ENCODE data around the gene FUZ.

The FUZ gene

DNA sequence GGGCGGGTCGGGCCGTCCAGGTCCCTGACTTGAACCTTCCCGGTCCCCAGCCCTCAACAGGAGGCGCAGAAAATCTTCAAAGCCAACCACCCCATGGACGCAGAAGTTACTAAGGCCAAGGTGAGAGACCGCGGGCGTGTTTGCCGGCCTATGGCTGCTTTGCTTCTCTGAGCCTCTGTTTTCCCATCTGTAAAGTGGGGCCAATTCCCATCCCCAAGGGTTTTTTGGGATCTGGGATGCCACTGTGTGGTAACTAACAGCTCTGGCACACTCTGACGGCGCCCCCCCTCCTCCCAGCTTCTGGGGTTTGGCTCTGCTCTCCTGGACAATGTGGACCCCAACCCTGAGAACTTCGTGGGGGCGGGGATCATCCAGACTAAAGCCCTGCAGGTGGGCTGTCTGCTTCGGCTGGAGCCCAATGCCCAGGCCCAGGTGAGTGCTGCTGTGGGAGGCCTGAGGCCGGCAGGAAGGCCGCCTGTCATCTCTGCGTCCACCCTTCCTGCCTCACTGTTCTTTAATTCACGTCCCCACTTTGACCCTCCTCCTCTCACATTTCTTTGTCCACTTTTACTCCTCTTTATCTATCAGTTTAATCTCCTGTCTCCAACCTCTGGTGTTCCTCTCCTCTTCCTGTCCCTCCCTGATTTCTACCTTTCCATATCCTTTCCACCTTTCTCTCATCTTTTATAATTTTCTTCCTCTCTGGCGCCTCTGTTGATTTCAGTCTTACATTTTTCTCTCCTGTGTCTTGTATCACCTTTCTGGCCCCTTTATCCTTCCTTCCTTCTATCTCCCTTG, 7.1 kb downstream of the FUZ start:
- no peak for DNase-seq

- no peak for DNase-seq
These were observed 9.6 kb downstream of the FUZ start for GRCh38 chr19:49803529-49803856.

- no peak for DNase-seq
These were observed 10.1 kb downstream of the FUZ start for GRCh38 chr19:49802836-49803528.

GRCh38 chr19:49801966-49802661, 11.0 kb downstream of the FUZ start:
- DNase-seq: peak in 1 of 2 experiments; percentile 84

GRCh38 chr19:49801401-49801888, 11.6 kb downstream of the FUZ start:
- DNase-seq: no peak

GRCh38 chr19:49800771-49801170, 12.3 kb downstream of the FUZ start:
- DNase-seq: no peak

DNA sequence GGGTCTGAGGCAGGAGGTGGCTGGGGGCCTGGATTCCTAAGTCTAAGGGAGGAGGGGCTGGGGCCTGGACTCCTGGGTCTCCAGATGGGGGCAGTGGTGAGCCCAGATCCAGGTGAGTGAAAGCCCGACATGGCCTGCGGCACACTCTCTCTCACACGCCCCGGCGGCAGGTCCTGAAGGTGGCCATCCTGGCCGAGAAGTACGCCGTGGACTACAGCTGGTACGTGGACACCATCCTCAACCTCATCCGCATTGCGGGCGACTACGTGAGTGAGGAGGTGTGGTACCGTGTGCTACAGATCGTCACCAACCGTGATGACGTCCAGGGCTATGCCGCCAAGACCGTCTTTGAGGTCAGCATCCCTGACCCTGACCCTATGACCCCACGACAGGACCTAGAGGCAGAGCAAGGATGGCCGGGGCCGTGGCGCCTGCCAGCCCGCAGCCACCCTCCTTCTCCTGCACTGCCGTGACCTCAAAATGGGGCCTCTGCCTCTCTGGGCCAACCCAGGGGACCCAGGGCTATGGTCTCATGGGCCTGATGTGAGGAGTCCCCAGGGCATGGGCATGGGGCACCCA, 13.2 kb downstream of the FUZ start:
- no peak for DNase-seq

GRCh38 chr19:49799271-49799797, 13.8 kb downstream of the FUZ start:
- DNase-seq: no peak

GRCh38 chr19:49798574-49798973, 14.5 kb downstream of the FUZ start:
- DNase-seq: no peak

- no peak for DNase-seq
These were observed 17.5 kb downstream of the FUZ start for GRCh38 chr19:49795615-49796014.

DNA sequence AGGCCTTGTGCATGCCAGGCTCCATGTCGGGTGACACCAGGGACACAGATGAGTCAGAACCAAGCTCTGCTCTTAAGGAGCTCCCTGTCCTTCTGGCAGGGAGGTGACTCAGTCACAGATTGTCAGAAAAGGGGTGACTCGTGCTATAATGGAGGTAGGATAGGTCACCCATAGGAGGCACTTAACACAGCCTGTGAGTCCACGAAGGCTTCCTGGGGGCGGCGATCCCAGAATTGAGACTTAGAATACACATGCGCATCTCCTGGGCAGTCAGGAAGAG, 19.6 kb downstream of the FUZ start:
- DNase-seq: no peak

- no peak for DNase-seq
These were observed 20.1 kb downstream of the FUZ start for GRCh38 chr19:49792829-49793560.

- no peak for DNase-seq
These were observed 21.2 kb downstream of the FUZ start for GRCh38 chr19:49791776-49792445.

GRCh38 chr19:49790866-49791265, 22.2 kb downstream of the FUZ start:
- DNase-seq: no peak

- DNase-seq: no peak
These were observed 24.2 kb downstream of the FUZ start for GRCh38 chr19:49788857-49789256.

DNA sequence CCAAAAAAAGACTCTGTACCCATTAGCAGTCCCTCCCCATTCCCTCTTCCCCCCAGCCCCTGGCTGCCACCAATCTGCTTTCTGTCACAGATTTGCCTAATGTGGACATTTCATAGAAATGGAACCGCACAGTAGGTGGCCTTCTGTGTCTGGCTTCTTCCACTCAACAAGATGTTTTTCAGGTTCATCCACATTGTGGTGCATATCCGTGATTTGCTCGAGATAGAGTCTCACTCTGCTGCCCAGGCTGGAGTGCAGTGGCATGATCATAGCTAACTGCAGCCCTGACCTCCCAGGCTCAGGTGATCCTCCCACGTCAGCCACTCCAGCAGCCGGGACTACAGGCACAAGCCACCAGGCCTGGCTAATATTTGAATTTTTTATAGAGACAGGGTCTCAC, 25.3 kb downstream of the FUZ start:
- DNase-seq: no peak

GRCh38 chr19:49786376-49786820, 26.7 kb downstream of the FUZ start:
- DNase-seq: no peak

- no peak for DNase-seq
These were observed 30.6 kb downstream of the FUZ start for GRCh38 chr19:49782515-49782914.

GRCh38 chr19:49781394-49781793, 31.7 kb downstream of the FUZ start:
- DNase-seq: no peak

GRCh38 chr19:49780861-49781260, 32.2 kb downstream of the FUZ start:
- DNase-seq: no peak

GRCh38 chr19:49779731-49780555, 33.1 kb downstream of the FUZ start:
- no peak for DNase-seq
